ACC112 (cell line): ENCODE measurements around the gene ADAMTSL3.
A peak's percentile ranks its signal among the peaks of the same experiment; 100 is the strongest.

Experiments used
- H2AFZ ChIP-seq: fragments of 200-600 bp; sonication (generic); one replicate; pipeline ENCODE4 v1.6.0; 2017; ENCODE audit warnings: antibody characterized with exemption, low read length; ENCODE audit not compliant: unreplicated experiment
- H3K27ac ChIP-seq: fragments of 200-600 bp; sonication (generic); 2 replicates; pipeline ENCODE4 v1.5.1; 2014; ENCODE audit warnings: low read depth, mild to moderate bottlenecking, antibody characterized with exemption, low read length, moderate library complexity
- H3K27me3 ChIP-seq: fragments of 200-600 bp; sonication (generic); 2 replicates; pipeline ENCODE4 v1.6.1; 2014; ENCODE audit warnings: mild to moderate bottlenecking, antibody characterized with exemption, low read length, moderate library complexity, mixed read lengths; ENCODE audit not compliant: insufficient read depth
- H3K36me3 ChIP-seq: fragments of 200-600 bp; sonication (generic); 2 replicates; pipeline ENCODE4 v1.6.1; 2016; ENCODE audit warnings: mild to moderate bottlenecking, antibody characterized with exemption, low read length, moderate library complexity, mixed read lengths; ENCODE audit not compliant: insufficient read depth
- H3K4me1 ChIP-seq: fragments of 200-600 bp; sonication (generic); one replicate; pipeline ENCODE4 v1.6.1; 2016; ENCODE audit warnings: low read length, mixed read lengths; ENCODE audit not compliant: insufficient read depth, unreplicated experiment, control insufficient read depth
- H3K4me3 ChIP-seq: fragments of 200-600 bp; sonication (generic); 2 replicates; pipeline ENCODE4 v1.5.1; 2014; ENCODE audit warnings: mild to moderate bottlenecking, low read depth, low read length
- H3K79me2 ChIP-seq: fragments of 200-600 bp; sonication (generic); one replicate; pipeline ENCODE4 v1.6.0; 2016; ENCODE audit warnings: low read length; ENCODE audit not compliant: control insufficient read depth, unreplicated experiment, insufficient read depth

ADAMTSL3 gene

DNA sequence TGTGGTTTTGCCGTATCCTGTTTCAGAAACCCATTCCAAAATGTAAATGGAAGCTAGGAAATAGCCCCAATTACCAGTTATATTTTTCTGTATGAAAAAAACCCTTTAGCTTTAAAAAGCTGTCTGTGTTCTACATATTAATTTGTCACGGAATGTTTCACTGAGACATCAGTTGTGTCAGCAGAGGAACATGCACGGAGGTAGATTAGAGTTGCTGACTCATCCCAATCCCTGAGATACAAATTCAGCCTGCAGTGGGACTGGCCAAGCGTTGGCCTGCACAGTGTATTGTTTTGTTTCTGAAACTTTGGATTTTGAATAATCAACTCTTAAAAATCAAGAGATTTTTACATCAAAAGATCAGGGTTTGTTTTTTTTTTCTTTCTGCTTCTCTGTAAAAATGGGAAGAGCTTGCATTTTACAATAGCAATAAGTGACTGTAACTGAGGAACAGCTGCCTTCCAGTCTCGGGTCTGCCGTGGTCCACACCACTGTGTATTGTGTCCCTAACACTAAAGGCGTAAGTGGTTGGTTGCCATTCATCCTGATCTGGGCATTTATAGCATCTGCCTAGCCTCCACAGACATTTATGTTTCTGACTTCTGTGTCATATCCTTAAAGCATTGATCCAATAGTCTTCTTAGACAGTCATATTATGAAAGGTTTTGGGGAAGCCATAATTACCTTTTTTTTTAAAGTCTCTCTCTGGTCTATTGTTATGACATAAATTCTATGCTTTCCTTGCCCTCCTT is 218.1 kb downstream of the ADAMTSL3 start:
- no peaks in the 10 kb centered on the region for H3K36me3 ChIP-seq
- no peaks in the 10 kb centered on the region for H3K27me3 ChIP-seq
- no peaks in the 10 kb centered on the region for H3K79me2 ChIP-seq
- peak overlapping the region; percentile 72 for H2AFZ ChIP-seq
- H3K4me3 ChIP-seq: peak overlapping the region; percentile 41; the same call in 1 of the 2 replicates
- H3K27ac ChIP-seq: peak overlapping the region; percentile 60; the same call in 1 of the 2 replicates
- H3K4me1 ChIP-seq: peaks cover 11% of the 10 kb centered on the region

DNA sequence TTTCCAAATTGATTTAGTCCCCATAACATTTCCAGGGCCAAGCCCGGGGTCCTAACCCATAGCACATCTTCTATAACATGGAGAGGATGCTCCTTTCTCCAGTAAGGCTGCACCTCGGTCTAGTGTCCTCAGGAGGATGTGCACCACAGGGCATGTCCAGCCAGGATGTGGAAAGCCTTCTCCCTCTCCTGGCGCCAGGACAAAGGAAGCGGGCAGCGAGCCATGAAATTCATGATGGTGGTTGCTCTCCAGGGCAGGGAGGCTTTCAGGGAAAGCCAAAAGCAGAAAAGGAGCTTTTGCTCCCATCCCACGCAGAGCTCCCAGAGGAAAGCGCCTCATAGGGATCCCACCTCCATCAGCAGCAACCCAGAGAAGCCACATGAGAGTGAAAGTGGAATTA is 220.0 kb downstream of the ADAMTSL3 start:
- Histone ChIP-seq H3K27ac (no peak overlapping the region), H3K4me3 (no peak overlapping the region), H3K4me1 (peaks cover 11% of the 10 kb centered on the region), H3K79me2 (no peaks in the 10 kb centered on the region), H2AFZ (no peak overlapping the region), H3K36me3 (no peaks in the 10 kb centered on the region), H3K27me3 (no peaks in the 10 kb centered on the region)

DNA sequence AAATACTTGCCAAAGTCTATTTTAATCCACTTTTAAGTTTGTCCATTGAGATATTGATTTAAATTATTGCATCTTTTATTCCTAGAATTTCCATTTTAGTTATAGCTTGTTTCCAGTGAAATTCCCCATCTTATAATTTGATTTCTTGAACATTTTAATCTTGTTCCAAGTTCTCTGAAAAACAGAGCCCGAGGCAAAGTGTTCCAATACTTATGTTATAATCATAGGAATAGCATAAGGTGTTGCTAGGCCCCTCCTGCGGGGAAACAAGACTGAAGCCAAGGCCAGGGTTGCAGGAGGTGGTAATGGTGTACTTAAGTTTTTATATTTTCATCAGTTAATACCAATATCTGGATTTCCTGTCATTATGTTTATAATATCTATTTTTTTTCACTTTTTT is 226.6 kb downstream of the ADAMTSL3 start:
- Histone ChIP-seq H3K27ac (no peak overlapping the region), H2AFZ (no peak overlapping the region), H3K79me2 (no peaks in the 10 kb centered on the region), H3K36me3 (no peaks in the 10 kb centered on the region), H3K4me1 (no peaks in the 10 kb centered on the region), H3K4me3 (no peak overlapping the region), H3K27me3 (no peaks in the 10 kb centered on the region)

DNA sequence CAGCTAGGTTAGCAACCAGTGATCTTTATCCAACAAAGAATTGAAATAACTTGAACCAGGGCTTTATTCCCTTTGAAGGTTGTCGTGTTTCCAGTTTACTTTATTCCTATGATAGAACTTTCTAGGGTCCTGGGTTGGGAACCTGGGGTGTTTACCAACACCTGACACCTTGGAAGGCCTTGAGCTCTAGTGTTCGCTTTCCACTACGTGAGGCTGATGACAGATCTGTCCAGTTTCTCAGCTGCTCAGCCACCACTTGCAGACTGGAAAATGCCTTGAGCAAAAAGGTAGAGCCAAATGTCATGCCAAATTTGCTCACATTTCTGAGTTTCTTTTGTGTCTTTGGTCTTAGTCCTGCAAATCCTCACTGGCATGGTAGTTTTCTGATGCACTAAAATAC is 227.2 kb downstream of the ADAMTSL3 start:
- Histone ChIP-seq H3K79me2 (no peaks in the 10 kb centered on the region), H3K36me3 (no peaks in the 10 kb centered on the region), H3K27ac (no peak overlapping the region), H3K4me3 (no peak overlapping the region), H2AFZ (no peak overlapping the region), H3K4me1 (no peaks in the 10 kb centered on the region), H3K27me3 (no peaks in the 10 kb centered on the region)

DNA sequence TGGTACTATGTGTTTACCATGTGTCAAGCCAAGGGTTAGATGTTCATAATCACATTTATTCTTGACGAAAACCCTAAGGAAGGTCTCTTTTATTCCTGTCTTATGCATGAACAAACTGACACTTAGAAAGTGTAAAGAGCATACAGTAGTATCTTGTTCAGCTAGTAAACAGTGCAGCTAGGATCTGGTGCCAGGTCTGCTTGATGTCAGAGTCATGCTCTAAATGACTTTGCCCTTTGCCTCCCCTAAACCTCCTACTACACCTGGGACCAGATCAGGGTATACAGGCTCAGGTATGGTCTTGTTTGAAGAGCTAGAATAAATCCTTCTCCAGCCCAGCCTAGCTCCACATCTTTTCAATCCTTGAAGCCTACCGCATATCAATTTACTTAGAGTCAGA is 232.4 kb downstream of the ADAMTSL3 start:
- no peak overlapping the region for H2AFZ ChIP-seq
- no peaks in the 10 kb centered on the region for H3K36me3 ChIP-seq
- H3K27me3 ChIP-seq: peaks cover 3% of the 10 kb centered on the region; the same call in 1 of the 2 replicates
- H3K4me3 ChIP-seq: no peak overlapping the region
- no peaks in the 10 kb centered on the region for H3K79me2 ChIP-seq
- no peak overlapping the region for H3K27ac ChIP-seq
- no peaks in the 10 kb centered on the region for H3K4me1 ChIP-seq

DNA sequence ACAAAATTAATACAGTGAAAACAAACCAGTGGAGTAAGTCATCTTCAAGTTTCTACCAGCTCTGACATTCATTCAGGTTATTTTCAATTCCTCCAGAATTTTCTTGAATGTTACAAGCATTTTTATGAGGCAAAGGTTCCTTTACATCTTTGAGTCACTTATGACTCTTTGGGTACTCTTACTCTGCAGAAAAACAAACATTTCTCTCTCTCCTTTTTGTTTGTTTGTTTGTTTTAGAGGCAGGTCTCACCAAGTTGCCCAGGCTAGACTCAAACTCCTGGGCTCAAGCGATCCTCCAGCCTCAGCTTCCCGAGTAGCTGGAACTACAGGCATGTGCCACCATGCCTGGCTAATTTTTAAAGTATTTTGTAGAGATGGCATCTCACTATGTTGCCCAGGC is 233.5 kb downstream of the ADAMTSL3 start:
- H3K4me1 ChIP-seq: no peaks in the 10 kb centered on the region
- H2AFZ ChIP-seq: no peak overlapping the region
- H3K27me3 ChIP-seq: peaks cover 3% of the 10 kb centered on the region; the same call in 1 of the 2 replicates
- no peak overlapping the region for H3K27ac ChIP-seq
- H3K4me3 ChIP-seq: no peak overlapping the region
- H3K36me3 ChIP-seq: no peaks in the 10 kb centered on the region
- no peaks in the 10 kb centered on the region for H3K79me2 ChIP-seq

DNA sequence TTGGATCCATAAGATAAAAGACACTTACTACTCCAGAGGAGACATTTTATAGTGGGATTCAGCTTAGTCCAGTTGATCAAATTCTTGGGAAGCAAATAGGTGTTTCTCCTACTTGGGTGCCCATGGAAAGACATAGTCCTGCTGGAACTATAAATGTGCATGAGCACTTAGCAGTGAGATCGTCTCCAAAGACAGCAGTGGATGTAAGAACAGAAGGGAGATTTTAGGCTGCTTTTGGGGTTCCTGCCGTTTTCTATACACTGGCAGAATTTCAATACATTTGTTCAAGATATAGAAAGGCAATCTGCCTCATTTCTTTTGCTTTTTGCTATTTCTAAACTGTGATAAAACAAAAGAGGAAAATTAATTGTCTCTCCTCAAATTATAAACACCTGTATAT is 234.0 kb downstream of the ADAMTSL3 start:
- Histone ChIP-seq H3K27me3 (peaks cover 3% of the 10 kb centered on the region; the same call in 1 of the 2 replicates), H3K4me3 (no peak overlapping the region), H3K79me2 (no peaks in the 10 kb centered on the region), H3K27ac (no peak overlapping the region), H3K4me1 (no peaks in the 10 kb centered on the region), H2AFZ (no peak overlapping the region), H3K36me3 (no peaks in the 10 kb centered on the region)

DNA sequence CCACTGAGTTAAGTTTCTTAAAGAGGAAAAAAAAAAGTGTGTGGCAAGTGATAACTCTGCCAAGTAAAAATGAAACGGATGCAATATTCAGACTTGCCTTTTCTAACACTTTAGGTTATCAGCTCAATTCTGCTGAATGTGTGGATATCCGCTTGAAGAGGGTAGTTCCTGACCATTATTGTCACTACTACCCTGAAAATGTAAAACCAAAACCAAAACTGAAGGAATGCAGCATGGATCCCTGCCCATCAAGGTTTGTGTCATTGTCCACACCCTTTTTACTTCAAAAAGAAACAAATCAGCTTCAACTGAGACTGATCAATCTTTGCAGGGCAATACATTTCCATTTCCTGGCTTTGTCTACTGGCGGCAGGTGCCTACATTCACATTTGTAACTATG is 236.1 kb downstream of the ADAMTSL3 start:
- peaks cover 3% of the 10 kb centered on the region; the same call in 1 of the 2 replicates for H3K27me3 ChIP-seq
- H3K4me3 ChIP-seq: peak overlapping the region; percentile 47; the same call in 1 of the 2 replicates
- H2AFZ ChIP-seq: no peak overlapping the region
- no peaks in the 10 kb centered on the region for H3K4me1 ChIP-seq
- no peaks in the 10 kb centered on the region for H3K36me3 ChIP-seq
- H3K27ac ChIP-seq: no peak overlapping the region
- no peaks in the 10 kb centered on the region for H3K79me2 ChIP-seq

DNA sequence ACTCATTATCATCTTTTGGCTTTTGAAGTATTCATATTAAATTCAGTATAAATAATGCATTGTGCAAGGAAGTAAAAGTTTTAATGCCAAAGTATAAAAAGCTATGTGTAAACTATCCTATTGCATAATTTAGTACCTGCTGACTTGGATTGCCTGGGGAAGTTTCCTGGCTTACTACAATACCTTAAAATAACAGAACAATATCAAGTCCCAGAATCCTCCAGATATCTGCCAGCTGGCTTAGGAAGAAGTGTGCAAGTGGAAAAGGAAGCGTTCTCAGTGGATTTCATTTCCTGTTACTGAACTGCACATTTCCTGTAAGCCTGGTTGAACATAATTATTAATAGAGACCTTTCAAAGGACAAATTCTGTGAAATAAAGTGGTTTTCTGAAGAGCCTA is 236.7 kb downstream of the ADAMTSL3 start:
- Histone ChIP-seq H3K27ac (no peak overlapping the region), H3K4me1 (no peaks in the 10 kb centered on the region), H2AFZ (no peak overlapping the region), H3K4me3 (no peak overlapping the region), H3K36me3 (no peaks in the 10 kb centered on the region), H3K79me2 (no peaks in the 10 kb centered on the region), H3K27me3 (peaks cover 3% of the 10 kb centered on the region; the same call in 1 of the 2 replicates)

DNA sequence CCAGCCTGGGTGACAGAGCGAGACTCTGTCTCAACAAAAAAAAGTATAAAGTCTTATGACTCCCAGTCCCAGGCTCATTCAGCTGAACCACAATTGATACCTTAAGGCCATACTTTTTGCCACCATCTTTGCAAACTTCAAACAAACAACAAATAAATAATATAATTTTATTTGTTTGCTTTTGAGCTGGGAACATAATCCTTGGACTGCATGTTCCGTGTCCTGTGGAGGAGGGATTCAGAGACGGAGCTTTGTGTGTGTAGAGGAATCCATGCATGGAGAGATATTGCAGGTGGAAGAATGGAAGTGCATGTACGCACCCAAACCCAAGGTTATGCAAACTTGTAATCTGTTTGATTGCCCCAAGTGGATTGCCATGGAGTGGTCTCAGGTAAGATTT is 238.6 kb downstream of the ADAMTSL3 start:
- Histone ChIP-seq H3K27me3 (peaks cover 3% of the 10 kb centered on the region; the same call in 1 of the 2 replicates), H3K4me3 (no peak overlapping the region), H3K79me2 (no peaks in the 10 kb centered on the region), H3K36me3 (no peaks in the 10 kb centered on the region), H2AFZ (no peak overlapping the region), H3K27ac (no peak overlapping the region), H3K4me1 (no peaks in the 10 kb centered on the region)

DNA sequence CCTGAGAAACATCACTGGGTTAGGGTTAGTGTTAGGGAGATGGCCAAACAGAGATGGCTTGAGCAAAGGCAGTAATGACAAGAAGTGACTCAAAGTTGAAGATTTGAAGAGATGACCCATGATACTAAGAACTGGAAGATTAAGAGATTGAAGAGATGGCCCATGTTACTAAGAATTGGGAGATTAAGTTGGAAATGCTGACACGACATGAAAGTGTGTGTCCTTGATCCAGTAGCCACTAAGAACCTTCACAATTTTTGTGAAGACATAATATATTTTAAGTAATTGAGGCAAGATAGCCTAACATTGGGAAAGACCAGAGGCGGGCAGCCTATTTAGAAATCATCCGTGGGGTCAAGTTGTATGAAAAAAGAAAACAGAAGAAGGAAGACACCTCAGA is 239.4 kb downstream of the ADAMTSL3 start:
- H3K27ac ChIP-seq: no peak overlapping the region
- no peaks in the 10 kb centered on the region for H3K79me2 ChIP-seq
- H2AFZ ChIP-seq: no peak overlapping the region
- no peaks in the 10 kb centered on the region for H3K36me3 ChIP-seq
- no peak overlapping the region for H3K4me3 ChIP-seq
- H3K4me1 ChIP-seq: no peaks in the 10 kb centered on the region
- H3K27me3 ChIP-seq: peaks cover 6% of the 10 kb centered on the region
